ENCODE results near the gene ZNF423.

Gene ZNF423

DNA sequence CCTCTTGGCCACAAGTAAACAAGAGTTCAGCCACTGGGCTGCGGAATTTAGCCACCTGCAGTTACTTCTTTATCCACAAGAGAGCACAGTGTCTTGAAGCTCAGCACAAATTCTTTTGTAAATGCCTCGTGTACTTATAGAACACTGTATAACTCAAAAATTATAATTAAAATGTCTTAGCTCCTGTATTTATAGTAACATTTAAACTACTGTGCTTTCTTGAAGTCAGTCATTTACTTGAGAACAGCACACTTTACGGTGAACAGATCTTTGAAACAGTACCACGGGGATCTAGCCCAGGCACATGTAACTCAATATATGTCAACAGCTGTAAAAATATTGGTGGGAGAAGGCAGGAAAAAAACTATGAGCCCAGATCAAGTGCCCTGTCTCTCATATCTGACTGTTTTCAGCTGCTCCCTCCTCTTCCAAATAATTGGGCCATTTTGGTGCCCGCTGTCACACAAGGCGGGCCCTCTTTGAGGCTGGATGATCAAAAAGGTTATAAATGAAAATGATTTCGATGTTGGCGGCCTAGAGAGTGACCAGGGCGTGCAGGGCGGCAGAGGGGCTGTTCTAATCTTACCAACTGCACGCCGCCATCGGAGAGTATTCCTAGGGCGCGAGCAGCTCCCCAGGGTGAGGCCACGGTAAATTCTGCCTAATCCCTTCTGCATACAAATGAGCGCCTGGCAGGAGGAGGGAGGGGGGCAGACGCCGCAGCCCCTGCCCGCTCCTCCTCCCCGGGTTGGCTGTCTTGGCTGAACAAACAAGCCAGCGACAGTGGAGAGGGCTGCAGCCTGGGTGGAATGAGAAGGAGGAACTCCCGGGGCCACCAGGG, 299.1 kb downstream of the ZNF423 start:
- no peak for TF ChIP-seq FOXP2 (optimal IDR thresholded peaks at IDR 0.05; ENCODE audit: borderline replicate concordance, extremely low read depth, extremely low read length, insufficient read depth)
- no peak for TF ChIP-seq TAF1 (IDR thresholded peaks at IDR 0.05; ENCODE audit: borderline replicate concordance, insufficient read depth, low read length)
- no peak for TF ChIP-seq SIN3A (IDR thresholded peaks at IDR 0.05; ENCODE audit: borderline replicate concordance, insufficient read depth, low read length)
- TF ChIP-seq, protein P1, sequence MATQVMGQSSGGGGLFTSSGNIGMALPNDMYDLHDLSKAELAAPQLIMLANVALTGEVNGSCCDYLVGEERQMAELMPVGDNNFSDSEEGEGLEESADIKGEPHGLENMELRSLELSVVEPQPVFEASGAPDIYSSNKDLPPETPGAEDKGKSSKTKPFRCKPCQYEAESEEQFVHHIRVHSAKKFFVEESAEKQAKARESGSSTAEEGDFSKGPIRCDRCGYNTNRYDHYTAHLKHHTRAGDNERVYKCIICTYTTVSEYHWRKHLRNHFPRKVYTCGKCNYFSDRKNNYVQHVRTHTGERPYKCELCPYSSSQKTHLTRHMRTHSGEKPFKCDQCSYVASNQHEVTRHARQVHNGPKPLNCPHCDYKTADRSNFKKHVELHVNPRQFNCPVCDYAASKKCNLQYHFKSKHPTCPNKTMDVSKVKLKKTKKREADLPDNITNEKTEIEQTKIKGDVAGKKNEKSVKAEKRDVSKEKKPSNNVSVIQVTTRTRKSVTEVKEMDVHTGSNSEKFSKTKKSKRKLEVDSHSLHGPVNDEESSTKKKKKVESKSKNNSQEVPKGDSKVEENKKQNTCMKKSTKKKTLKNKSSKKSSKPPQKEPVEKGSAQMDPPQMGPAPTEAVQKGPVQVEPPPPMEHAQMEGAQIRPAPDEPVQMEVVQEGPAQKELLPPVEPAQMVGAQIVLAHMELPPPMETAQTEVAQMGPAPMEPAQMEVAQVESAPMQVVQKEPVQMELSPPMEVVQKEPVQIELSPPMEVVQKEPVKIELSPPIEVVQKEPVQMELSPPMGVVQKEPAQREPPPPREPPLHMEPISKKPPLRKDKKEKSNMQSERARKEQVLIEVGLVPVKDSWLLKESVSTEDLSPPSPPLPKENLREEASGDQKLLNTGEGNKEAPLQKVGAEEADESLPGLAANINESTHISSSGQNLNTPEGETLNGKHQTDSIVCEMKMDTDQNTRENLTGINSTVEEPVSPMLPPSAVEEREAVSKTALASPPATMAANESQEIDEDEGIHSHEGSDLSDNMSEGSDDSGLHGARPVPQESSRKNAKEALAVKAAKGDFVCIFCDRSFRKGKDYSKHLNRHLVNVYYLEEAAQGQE (IDR thresholded peaks at IDR 0.05; ENCODE audit: insufficient read depth in 1 of 2, low read depth in 2 of 2, low read length in 2 of 2), result no peak
- TF ChIP-seq POLR2AphosphoS5 (IDR thresholded peaks at IDR 0.05; ENCODE audit: low read depth, low read length), result no peak

- TF ChIP-seq SIN3A (IDR thresholded peaks at IDR 0.05; ENCODE audit: borderline replicate concordance, insufficient read depth, low read length) (no peak), POLR2AphosphoS5 (IDR thresholded peaks at IDR 0.05; ENCODE audit: low read depth, low read length) (no peak), TAF1 (IDR thresholded peaks at IDR 0.05; ENCODE audit: borderline replicate concordance, insufficient read depth, low read length) (no peak), FOXP2 (optimal IDR thresholded peaks at IDR 0.05; ENCODE audit: borderline replicate concordance, extremely low read depth, extremely low read length, insufficient read depth) (no peak)
- TF ChIP-seq, protein P1 (IDR thresholded peaks at IDR 0.05; ENCODE audit: insufficient read depth in 1 of 2, low read depth in 2 of 2, low read length in 2 of 2), result no peak
Measured at GRCh38 chr16:49556249-49556605, 299.7 kb downstream of the ZNF423 start.

DNA sequence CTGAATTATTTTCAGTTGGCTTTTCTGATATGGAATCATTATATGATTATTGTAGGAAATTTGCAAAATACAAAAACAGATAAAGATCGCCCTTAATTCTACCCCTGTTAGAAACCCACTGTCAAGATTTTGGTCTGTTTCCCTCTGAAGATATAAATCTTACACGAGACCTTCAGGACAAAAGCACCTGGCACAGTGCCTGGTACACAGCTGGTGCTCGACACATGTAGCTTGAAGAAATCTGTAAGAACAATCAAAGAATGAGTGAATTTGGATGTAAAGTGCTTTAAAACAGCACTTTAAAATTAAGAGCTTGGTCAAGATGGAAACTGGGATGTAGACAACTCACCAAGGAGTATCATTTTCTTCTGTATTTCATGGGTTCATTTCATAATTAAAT, 301.2 kb downstream of the ZNF423 start:
- no peak for TF ChIP-seq POLR2AphosphoS5 (IDR thresholded peaks at IDR 0.05; ENCODE audit: low read depth, low read length)
- TF ChIP-seq FOXP2 (optimal IDR thresholded peaks at IDR 0.05; ENCODE audit: borderline replicate concordance, extremely low read depth, extremely low read length, insufficient read depth), result no peak
- no peak for TF ChIP-seq TAF1 (IDR thresholded peaks at IDR 0.05; ENCODE audit: borderline replicate concordance, insufficient read depth, low read length)
- TF ChIP-seq, protein P1 (IDR thresholded peaks at IDR 0.05; ENCODE audit: insufficient read depth in 1 of 2, low read depth in 2 of 2, low read length in 2 of 2), result no peak
- no peak for TF ChIP-seq SIN3A (IDR thresholded peaks at IDR 0.05; ENCODE audit: borderline replicate concordance, insufficient read depth, low read length)

GRCh38 chr16:49552313-49552928, 303.5 kb downstream of the ZNF423 start:
- TF ChIP-seq, protein P1 (IDR thresholded peaks at IDR 0.05; ENCODE audit: insufficient read depth in 1 of 2, low read depth in 2 of 2, low read length in 2 of 2), result no peak
- TF ChIP-seq TAF1 (IDR thresholded peaks at IDR 0.05; ENCODE audit: borderline replicate concordance, insufficient read depth, low read length), result no peak
- TF ChIP-seq POLR2AphosphoS5 (IDR thresholded peaks at IDR 0.05; ENCODE audit: low read depth, low read length), result no peak
- TF ChIP-seq FOXP2 (optimal IDR thresholded peaks at IDR 0.05; ENCODE audit: borderline replicate concordance, extremely low read depth, extremely low read length, insufficient read depth), result no peak
- no peak for TF ChIP-seq SIN3A (IDR thresholded peaks at IDR 0.05; ENCODE audit: borderline replicate concordance, insufficient read depth, low read length)

Data from PFSK-1 (cell line).